Activated naive CD4-positive, alpha-beta T cell treated with anti-CD3 and anti-CD28 coated beads, Interleukin-2, amount 50 U/mL, for 24 hours (primary cell): ENCODE data around the gene EIF1AD.

Source experiments
- H3K27ac Mint-ChIP-seq: one replicate; pipeline ENCODE4 v1.8.0; 2021; ENCODE audit warnings: mild to moderate bottlenecking, mixed read lengths
- H3K27me3 Mint-ChIP-seq: one replicate; pipeline ENCODE4 v1.8.0; 2021; ENCODE audit warnings: mixed read lengths
- H3K36me3 Mint-ChIP-seq: one replicate; pipeline ENCODE4 v1.8.0; 2021; ENCODE audit warnings: mixed read lengths
- H3K4me1 Mint-ChIP-seq: one replicate; pipeline ENCODE4 v1.8.0; 2021; ENCODE audit warnings: mixed read lengths
- H3K4me3 Mint-ChIP-seq: one replicate; pipeline ENCODE4 v1.8.0; 2021; ENCODE audit warnings: mild to moderate bottlenecking, mixed read lengths
- H3K9me3 Mint-ChIP-seq: one replicate; pipeline ENCODE4 v1.8.0; 2021; ENCODE audit warnings: mixed read lengths

EIF1AD gene

DNA sequence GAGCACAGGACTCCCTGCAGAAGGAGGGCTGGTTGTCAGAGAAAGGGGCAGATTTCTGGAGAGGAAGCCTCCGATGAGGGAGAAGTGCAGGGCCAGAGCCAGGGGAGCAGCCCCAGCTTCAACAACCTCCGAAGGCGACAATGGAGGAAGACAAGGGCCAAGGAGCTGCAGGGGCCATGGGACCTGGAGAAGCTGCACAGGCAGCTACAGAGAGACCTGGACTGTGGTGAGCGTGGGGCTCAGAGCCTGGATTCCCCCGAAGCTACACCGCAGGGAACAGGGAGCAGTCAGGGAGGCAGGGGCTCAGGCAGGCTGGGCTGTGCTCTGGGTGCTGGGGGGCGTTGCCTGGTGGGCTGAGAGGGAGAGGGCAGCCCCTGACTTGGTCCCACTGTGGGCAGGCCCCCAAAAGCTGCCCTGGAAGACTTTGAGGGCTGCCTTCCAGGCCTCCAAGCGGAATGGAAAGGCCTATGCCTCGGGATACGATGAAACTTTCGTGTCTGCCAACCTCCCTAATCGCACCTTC lies 54.3 kb downstream of the EIF1AD start:
- Mint-ChIP-seq H3K27ac (no peak overlapping the region), H3K4me3 (no peak overlapping the region), H3K27me3 (no peaks in the 10 kb centered on the region), H3K36me3 (no peaks in the 10 kb centered on the region), H3K9me3 (no peaks in the 10 kb centered on the region), H3K4me1 (no peaks in the 10 kb centered on the region)

DNA sequence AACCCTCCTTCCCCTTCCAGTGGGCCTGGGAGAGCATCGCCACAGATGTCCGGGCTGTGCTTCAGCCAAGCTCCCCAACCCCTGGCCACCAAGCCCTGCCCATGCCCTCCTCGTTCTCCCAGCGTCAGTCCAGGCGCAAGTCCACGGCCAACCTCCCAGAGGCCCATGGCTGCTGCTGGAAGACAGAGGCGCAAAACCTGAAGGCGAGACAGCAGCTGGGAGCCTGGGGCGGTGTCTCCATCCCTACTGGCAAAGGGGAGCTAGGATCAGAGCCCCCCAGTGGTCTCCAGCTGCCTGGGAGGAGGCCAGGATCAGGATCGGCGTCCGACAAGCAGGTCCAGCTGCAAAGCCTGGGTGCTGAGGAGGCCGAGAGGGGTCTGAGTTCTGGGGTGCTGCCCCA lies 54.8 kb downstream of the EIF1AD start:
- Mint-ChIP-seq H3K36me3 (no peaks in the 10 kb centered on the region), H3K27ac (no peak overlapping the region), H3K4me1 (no peaks in the 10 kb centered on the region), H3K4me3 (no peak overlapping the region), H3K9me3 (no peaks in the 10 kb centered on the region), H3K27me3 (no peaks in the 10 kb centered on the region)

GRCh38 chr11:65946655-65947054 lies 55.3 kb downstream of the EIF1AD start:
- no peaks in the 10 kb centered on the region for H3K4me1 Mint-ChIP-seq
- no peaks in the 10 kb centered on the region for H3K9me3 Mint-ChIP-seq
- H3K4me3 Mint-ChIP-seq: no peak overlapping the region
- no peaks in the 10 kb centered on the region for H3K36me3 Mint-ChIP-seq
- H3K27me3 Mint-ChIP-seq: no peaks in the 10 kb centered on the region
- H3K27ac Mint-ChIP-seq: no peak overlapping the region
